T1000 (cell line): ENCODE results near the gene STARD4.

Experiments used
- DNase-seq: peaks from one replicate; lab custom pipeline; 2025; ENCODE audit warnings: mixed read lengths; lab: John Stamatoyannopoulos, UW

Gene STARD4

GRCh38 chr5:111520908-111521307, 8.6 kb upstream of the STARD4 start:
- no peak for DNase-seq

- no peak for DNase-seq
Observed at GRCh38 chr5:111518777-111519176, 6.4 kb upstream of the STARD4 start.

- no peak for DNase-seq
Observed at GRCh38 chr5:111517853-111518501, 5.6 kb upstream of the STARD4 start.

GRCh38 chr5:111514087-111514486, 1.8 kb upstream of the STARD4 start:
- no peak for DNase-seq

GRCh38 chr5:111513131-111513520, 791 bp upstream of the STARD4 start:
- DNase-seq = no peak

GRCh38 chr5:111511831-111512374, 432 bp downstream of the STARD4 start:
- DNase-seq = no peak

- DNase-seq = no peak
Observed at GRCh38 chr5:111511174-111511830, 1.0 kb downstream of the STARD4 start.

- DNase-seq = no peak
Observed at GRCh38 chr5:111509119-111509518, 3.2 kb downstream of the STARD4 start.

GRCh38 chr5:111507276-111507675, 5.1 kb downstream of the STARD4 start:
- DNase-seq = no peak

GRCh38 chr5:111505096-111505495, 7.2 kb downstream of the STARD4 start:
- DNase-seq = no peak

GRCh38 chr5:111502956-111503355, 9.4 kb downstream of the STARD4 start:
- no peak for DNase-seq

GRCh38 chr5:111498346-111498745, 14.0 kb downstream of the STARD4 start:
- DNase-seq = no peak

- DNase-seq = no peak
Observed at GRCh38 chr5:111495159-111495558, 17.2 kb downstream of the STARD4 start.

- DNase-seq = no peak
Observed at GRCh38 chr5:111494355-111494999, 17.9 kb downstream of the STARD4 start.

GRCh38 chr5:111493031-111493430, 19.3 kb downstream of the STARD4 start:
- DNase-seq = no peak

- DNase-seq = no peak
Observed at GRCh38 chr5:111488353-111488752, 24.0 kb downstream of the STARD4 start.

- DNase-seq = no peak
Observed at GRCh38 chr5:111486926-111487325, 25.4 kb downstream of the STARD4 start.

GRCh38 chr5:111486055-111486454, 26.3 kb downstream of the STARD4 start:
- no peak for DNase-seq

GRCh38 chr5:111480346-111480745, 32.0 kb downstream of the STARD4 start:
- DNase-seq = no peak

- no peak for DNase-seq
Observed at GRCh38 chr5:111478898-111479297, 33.4 kb downstream of the STARD4 start.

GRCh38 chr5:111478266-111478665, 34.1 kb downstream of the STARD4 start:
- no peak for DNase-seq

GRCh38 chr5:111472579-111472978, 39.8 kb downstream of the STARD4 start:
- DNase-seq = no peak

GRCh38 chr5:111472096-111472495, 40.2 kb downstream of the STARD4 start:
- DNase-seq = no peak
